Measurements from ENCODE around the gene HMX1. TPM values are rescaled to one million over a fixed set of nuclear protein-coding genes. Genes with fewer than 3 reads are reported as not detected.

Gene HMX1
- total and polyA plus RNA-seq, 2 experiments from 2014 or later = not detected

- Histone ChIP-seq H3K9me2 (ENCODE audit: insufficient read depth) (no peaks in the 10 kb centered on the region), H3K4me2 (ENCODE audit: unreplicated experiment) (no peak overlapping the region), H3K9me3 (ENCODE audit: low read depth) (no peaks in the 10 kb centered on the region), H3K4me1 (ENCODE audit: insufficient read depth) (no peaks in the 10 kb centered on the region), H3K27me3 (replicated peaks; ENCODE audit: insufficient read depth) (peaks cover 82% of the 10 kb centered on the region), H3K36me3 (ENCODE audit: low read depth) (no peaks in the 10 kb centered on the region), H3K27ac (no peak overlapping the region), H3K9ac (no peak overlapping the region), H3F3A (ENCODE audit: insufficient read depth) (peaks cover 4% of the 10 kb centered on the region; the same call in 1 of the 2 replicates), H4K20me1 (ENCODE audit: insufficient read depth) (no peaks in the 10 kb centered on the region), H3K79me2 (ENCODE audit: insufficient read depth) (no peaks in the 10 kb centered on the region), H2AFZ (no peak overlapping the region), H3K4me3 (no peak overlapping the region)
- peak; percentile 80 for DNase-seq
- no peak for TF ChIP-seq EZH2 (IDR thresholded peaks at IDR 0.05; ENCODE audit: insufficient read depth, poor library complexity, severe bottlenecking)
- TF ChIP-seq EZH2phosphoT487 (IDR thresholded peaks at IDR 0.05; ENCODE audit: insufficient read depth, low read depth) = no peak
- in situ Hi-C loops (cut with MboI) = no loop called here
- 0 to 2% methylated on average over 10 of the region's 10 CpGs for WGBS, 2 experiments (ENCODE audit: low coverage in 1 of 2, low lambda C conversion rate in 2 of 2, missing lambda C conversion rate in 2 of 2)
Measured at GRCh38 chr4:8854931-8855330, 16.7 kb downstream of the HMX1 start.

- H2AFZ ChIP-seq = no peak overlapping the region
- no peak overlapping the region for H3K4me2 ChIP-seq (ENCODE audit: unreplicated experiment)
- no peak for TF ChIP-seq EZH2 (IDR thresholded peaks at IDR 0.05; ENCODE audit: insufficient read depth, poor library complexity, severe bottlenecking)
- no peak for TF ChIP-seq EZH2phosphoT487 (IDR thresholded peaks at IDR 0.05; ENCODE audit: insufficient read depth, low read depth)
- no peaks in the 10 kb centered on the region for H3K79me2 ChIP-seq (ENCODE audit: insufficient read depth)
- H4K20me1 ChIP-seq (ENCODE audit: insufficient read depth) = no peaks in the 10 kb centered on the region
- in situ Hi-C loops (cut with MboI) = no loop called here
- H3F3A ChIP-seq (ENCODE audit: insufficient read depth) = peaks cover 4% of the 10 kb centered on the region; the same call in 1 of the 2 replicates
- H3K4me1 ChIP-seq (ENCODE audit: insufficient read depth) = no peaks in the 10 kb centered on the region
- no peaks in the 10 kb centered on the region for H3K9me2 ChIP-seq (ENCODE audit: insufficient read depth)
- H3K27ac ChIP-seq = no peak overlapping the region
- no peak overlapping the region for H3K4me3 ChIP-seq
- no peak overlapping the region for H3K9ac ChIP-seq
- no peak for DNase-seq
- H3K36me3 ChIP-seq (ENCODE audit: low read depth) = no peaks in the 10 kb centered on the region
- WGBS, 2 experiments (ENCODE audit: low coverage in 1 of 2, low lambda C conversion rate in 2 of 2, missing lambda C conversion rate in 2 of 2) = 15 to 21% methylated on average over 6 of the region's 6 CpGs
- H3K27me3 ChIP-seq (replicated peaks; ENCODE audit: insufficient read depth) = peaks cover 73% of the 10 kb centered on the region
- H3K9me3 ChIP-seq (ENCODE audit: low read depth) = no peaks in the 10 kb centered on the region
Measured at GRCh38 chr4:8854016-8854415, 17.6 kb downstream of the HMX1 start.

- TF ChIP-seq EZH2phosphoT487 (IDR thresholded peaks at IDR 0.05; ENCODE audit: insufficient read depth, low read depth) = no peak
- TF ChIP-seq EZH2 (IDR thresholded peaks at IDR 0.05; ENCODE audit: insufficient read depth, poor library complexity, severe bottlenecking) = no peak
- H3K9me3 ChIP-seq (ENCODE audit: low read depth) = no peaks in the 10 kb centered on the region
- H3K27me3 ChIP-seq (replicated peaks; ENCODE audit: insufficient read depth) = peaks cover 67% of the 10 kb centered on the region
- H3K36me3 ChIP-seq (ENCODE audit: low read depth) = no peaks in the 10 kb centered on the region
- H4K20me1 ChIP-seq (ENCODE audit: insufficient read depth) = no peaks in the 10 kb centered on the region
- no peak overlapping the region for H3K4me3 ChIP-seq
- no peaks in the 10 kb centered on the region for H3K9me2 ChIP-seq (ENCODE audit: insufficient read depth)
- no peak overlapping the region for H3K27ac ChIP-seq
- in situ Hi-C loops (cut with MboI) = no loop called here
- no peak overlapping the region for H2AFZ ChIP-seq
- WGBS, 2 experiments (ENCODE audit: low coverage in 1 of 2, low lambda C conversion rate in 2 of 2, missing lambda C conversion rate in 2 of 2) = 79 to 81% methylated on average over 6 of the region's 6 CpGs
- H3K9ac ChIP-seq = no peak overlapping the region
- peaks cover 4% of the 10 kb centered on the region; the same call in 1 of the 2 replicates for H3F3A ChIP-seq (ENCODE audit: insufficient read depth)
- no peak overlapping the region for H3K4me2 ChIP-seq (ENCODE audit: unreplicated experiment)
- DNase-seq = no peak
- H3K79me2 ChIP-seq (ENCODE audit: insufficient read depth) = no peaks in the 10 kb centered on the region
- no peaks in the 10 kb centered on the region for H3K4me1 ChIP-seq (ENCODE audit: insufficient read depth)
Measured at GRCh38 chr4:8853249-8853648, 18.4 kb downstream of the HMX1 start.

- H3F3A ChIP-seq (ENCODE audit: insufficient read depth) = peaks cover 4% of the 10 kb centered on the region; the same call in 1 of the 2 replicates
- H3K79me2 ChIP-seq (ENCODE audit: insufficient read depth) = no peaks in the 10 kb centered on the region
- no peak overlapping the region for H3K27ac ChIP-seq
- no peak overlapping the region for H3K4me3 ChIP-seq
- no peak for TF ChIP-seq EZH2phosphoT487 (IDR thresholded peaks at IDR 0.05; ENCODE audit: insufficient read depth, low read depth)
- TF ChIP-seq EZH2 (IDR thresholded peaks at IDR 0.05; ENCODE audit: insufficient read depth, poor library complexity, severe bottlenecking) = no peak
- peaks cover 65% of the 10 kb centered on the region for H3K27me3 ChIP-seq (replicated peaks; ENCODE audit: insufficient read depth)
- no peaks in the 10 kb centered on the region for H3K9me2 ChIP-seq (ENCODE audit: insufficient read depth)
- in situ Hi-C loops (cut with MboI) = no loop called here
- no peaks in the 10 kb centered on the region for H3K36me3 ChIP-seq (ENCODE audit: low read depth)
- 40 to 42% methylated on average over 17 of the region's 17 CpGs for WGBS, 2 experiments (ENCODE audit: low coverage in 1 of 2, low lambda C conversion rate in 2 of 2, missing lambda C conversion rate in 2 of 2)
- H2AFZ ChIP-seq = no peak overlapping the region
- H3K4me2 ChIP-seq (ENCODE audit: unreplicated experiment) = no peak overlapping the region
- H3K9ac ChIP-seq = no peak overlapping the region
- no peak for DNase-seq
- H4K20me1 ChIP-seq (ENCODE audit: insufficient read depth) = no peaks in the 10 kb centered on the region
- H3K9me3 ChIP-seq (ENCODE audit: low read depth) = no peaks in the 10 kb centered on the region
- no peaks in the 10 kb centered on the region for H3K4me1 ChIP-seq (ENCODE audit: insufficient read depth)
Measured at GRCh38 chr4:8852118-8852704, 19.4 kb downstream of the HMX1 start.
